ENCODE measurements around the gene AUP1.

AUP1 gene

DNA sequence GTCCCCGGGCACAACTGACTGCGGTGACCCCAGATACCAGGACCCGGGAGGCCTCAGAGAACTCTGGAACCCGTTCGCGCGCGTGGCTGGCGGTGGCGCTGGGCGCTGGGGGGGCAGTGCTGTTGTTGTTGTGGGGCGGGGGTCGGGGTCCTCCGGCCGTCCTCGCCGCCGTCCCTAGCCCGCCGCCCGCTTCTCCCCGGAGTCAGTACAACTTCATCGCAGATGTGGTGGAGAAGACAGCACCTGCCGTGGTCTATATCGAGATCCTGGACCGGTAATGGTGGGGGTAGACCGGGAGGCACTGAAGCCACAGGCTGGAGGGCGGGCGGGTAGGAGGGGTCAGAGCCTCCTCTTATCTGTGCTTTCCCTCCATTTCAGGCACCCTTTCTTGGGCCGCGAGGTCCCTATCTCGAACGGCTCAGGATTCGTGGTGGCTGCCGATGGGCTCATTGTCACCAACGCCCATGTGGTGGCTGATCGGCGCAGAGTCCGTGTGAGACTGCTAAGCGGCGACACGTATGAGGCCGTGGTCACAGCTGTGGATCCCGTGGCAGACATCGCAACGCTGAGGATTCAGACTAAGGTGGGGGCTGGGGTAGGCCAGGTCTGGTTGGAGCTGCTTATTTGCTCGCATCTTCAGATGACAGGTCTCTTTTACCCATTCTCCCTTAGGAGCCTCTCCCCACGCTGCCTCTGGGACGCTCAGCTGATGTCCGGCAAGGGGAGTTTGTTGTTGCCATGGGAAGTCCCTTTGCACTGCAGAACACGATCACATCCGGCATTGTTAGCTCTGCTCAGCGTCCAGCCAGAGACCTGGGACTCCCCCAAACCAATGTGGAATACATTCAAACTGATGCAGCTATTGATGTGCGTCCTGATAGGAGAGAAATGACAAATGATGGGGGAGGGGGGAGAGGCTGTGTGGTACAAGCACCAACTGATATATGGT lies 1.0 kb upstream of the AUP1 start:
- no peak for TF ChIP-seq CTCF (conservative IDR thresholded peaks at IDR 0.05; ENCODE audit: control insufficient read depth, insufficient read depth, low read depth, low read length)
- peak; percentile 47 for DNase-seq (ENCODE audit: low read depth)
- peak overlapping the region; percentile 98 for H3K4me3 ChIP-seq (ENCODE audit: control insufficient read depth, low read depth, low read length)

DNA sequence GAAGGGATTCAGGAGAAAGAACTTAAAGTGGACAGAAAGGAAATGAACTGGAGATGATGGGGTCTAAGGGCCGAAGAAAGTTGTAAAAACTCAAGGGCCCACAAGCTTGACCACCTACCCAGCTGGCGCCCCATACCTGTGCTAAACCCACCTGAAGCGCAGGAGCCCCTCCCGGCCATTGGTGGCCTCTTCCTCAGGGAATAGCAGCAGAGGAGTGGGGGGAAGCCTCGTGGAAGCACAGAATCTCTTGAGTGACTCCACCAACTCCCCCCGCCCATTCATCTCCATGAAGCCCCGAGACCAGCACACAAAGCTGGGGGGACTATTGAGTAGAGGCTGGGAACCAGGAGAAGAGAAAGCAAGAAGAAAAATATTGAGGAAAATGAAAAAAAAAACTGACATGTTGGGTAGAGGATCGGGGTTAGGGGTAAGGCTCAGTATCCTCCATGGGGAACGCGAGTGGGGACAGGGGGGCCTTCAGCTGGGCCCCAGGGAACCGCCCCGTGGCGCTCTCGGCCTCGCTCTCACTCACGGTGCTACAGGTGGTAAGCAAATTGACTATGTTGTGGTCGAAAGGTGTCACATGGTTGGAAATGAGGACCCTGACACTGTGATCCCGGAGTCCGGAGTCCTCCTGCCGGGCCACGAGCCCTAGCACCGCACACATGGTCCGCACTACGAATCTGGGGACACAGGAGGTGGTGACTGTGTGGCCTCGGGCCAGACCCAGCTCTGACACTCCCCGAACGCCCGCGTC lies 728 bp downstream of the AUP1 start:
- no peak for TF ChIP-seq CTCF (conservative IDR thresholded peaks at IDR 0.05; ENCODE audit: control insufficient read depth, insufficient read depth, low read depth, low read length)
- DNase-seq (ENCODE audit: low read depth), result no peak
- peak overlapping the region; percentile 98 for H3K4me3 ChIP-seq (ENCODE audit: control insufficient read depth, low read depth, low read length)

DNA sequence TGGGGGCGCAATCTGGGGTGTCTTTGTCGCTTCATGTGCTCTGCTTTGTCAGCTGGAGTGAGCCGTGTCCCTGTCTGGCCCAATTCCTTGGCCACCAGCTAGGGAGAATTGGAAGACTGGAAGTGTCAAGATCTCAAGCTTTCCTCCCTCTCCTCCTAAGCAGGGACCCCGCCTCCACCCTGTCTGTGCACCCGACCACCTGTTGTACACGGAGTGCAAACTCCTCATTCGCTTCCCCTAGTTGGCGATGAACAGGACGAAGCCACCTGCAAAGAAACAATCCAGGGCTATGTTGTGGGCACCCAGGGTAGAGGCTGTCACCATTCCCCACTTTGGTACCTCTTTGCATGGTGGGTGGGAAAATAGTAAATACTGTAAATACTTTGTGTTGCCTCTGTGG lies 1.8 kb downstream of the AUP1 start:
- DNase-seq (ENCODE audit: low read depth), result no peak
- TF ChIP-seq CTCF (conservative IDR thresholded peaks at IDR 0.05; ENCODE audit: control insufficient read depth, insufficient read depth, low read depth, low read length), result no peak
- no peak overlapping the region for H3K4me3 ChIP-seq (ENCODE audit: control insufficient read depth, low read depth, low read length)

- no peak for DNase-seq (ENCODE audit: low read depth)
- H3K4me3 ChIP-seq (ENCODE audit: control insufficient read depth, low read depth, low read length), result no peak overlapping the region
- TF ChIP-seq CTCF (conservative IDR thresholded peaks at IDR 0.05; ENCODE audit: control insufficient read depth, insufficient read depth, low read depth, low read length), result no peak
Observed at GRCh38 chr2:74526649-74527230, 2.8 kb downstream of the AUP1 start.

- peak; percentile 52 for DNase-seq (ENCODE audit: low read depth)
- TF ChIP-seq CTCF (conservative IDR thresholded peaks at IDR 0.05; ENCODE audit: control insufficient read depth, insufficient read depth, low read depth, low read length), result no peak
- H3K4me3 ChIP-seq (ENCODE audit: control insufficient read depth, low read depth, low read length), result no peak within 1 kb of the TSS
Observed at GRCh38 chr2:74525717-74526648, 3.5 kb downstream of the AUP1 start, which contains the start of gene DQX1. Gene DQX1 (minus strand): TSS chr2:74526231. CDS start chr2:74525729, 502 bp downstream.
